ENCODE measurements around the gene JAKMIP3. TPM values are rescaled to one million over a fixed set of nuclear protein-coding genes. Genes with fewer than 3 reads are reported as not detected.

The JAKMIP3 gene
- total and polyA plus RNA-seq, 4 experiments from 2014 or later = 0.03 to 0.36 (median 0.29) TPM; not detected in 1

GRCh38 chr10:132114953-132115520 lies 49.3 kb downstream of the JAKMIP3 start:
- no peaks in the 10 kb centered on the region for H3K4me1 Mint-ChIP-seq
- no peaks in the 10 kb centered on the region for H3K36me3 Mint-ChIP-seq
- POLR2A ChIA-PET (ENCODE audit: partially characterized antibody) = no interaction called here

More at GRCh38 chr10:132114953-132115520, 49.3 kb downstream of the JAKMIP3 start:
- H3K4me3 ChIP-seq (ENCODE audit: low read length in 2 of 2) = no peak overlapping the region
- Mint-ChIP-seq H3K27me3 (peaks cover 4 to 5% of the 10 kb centered on the region in 2 donors), H3K27ac (no peak overlapping the region), H3K4me3 (no peak overlapping the region), H3K9me3 (peaks cover 0 to 3% (median 0%) of the 10 kb centered on the region in 8 donors)
- CTCF ChIA-PET (ENCODE audit: partially characterized antibody) = no interaction called here
- H3K36me3 ChIP-seq (ENCODE audit: insufficient read depth, low read length) = no peaks in the 10 kb centered on the region
- intact Hi-C loops (cut with micrococcal nuclease) = no loop called here
- H3K9me3 ChIP-seq (ENCODE audit: control insufficient read depth in 1 of 2, low read length in 2 of 2) = no peaks in the 10 kb centered on the region
- DNase-seq = no peak
- H3K27me3 ChIP-seq (ENCODE audit: insufficient read depth, low read length) = no peaks in the 10 kb centered on the region
- H3K4me1 ChIP-seq (ENCODE audit: insufficient read depth, low read length) = no peaks in the 10 kb centered on the region
- no peak overlapping the region for H3K27ac ChIP-seq (ENCODE audit: low read depth, low read length)

Other genes starting within 250 kb of the JAKMIP3 start
- 10 to 100 TPM; 47.2 to 49.2 TPM for gene PPP2R2D, start 164.9 kb upstream of the JAKMIP3 start, total RNA-seq
- gene PPP2R2D, start 164.9 kb upstream of the JAKMIP3 start, polyA plus RNA-seq = 10 to 100 TPM; 25.7 to 36.2 TPM
- 10 to 100 TPM; 29.8 to 31.7 TPM for gene BNIP3, start 84.0 kb upstream of the JAKMIP3 start, total RNA-seq
- 10 to 100 TPM; 33.6 to 37.0 TPM for gene BNIP3, start 84.0 kb upstream of the JAKMIP3 start, polyA plus RNA-seq
- 1 to 10 TPM in 1 of 2 experiments, under 1 TPM in 1; 0.58 to 1.8 TPM for gene DPYSL4, start 121.0 kb downstream of the JAKMIP3 start, total RNA-seq
- gene DPYSL4, start 121.0 kb downstream of the JAKMIP3 start, polyA plus RNA-seq = under 1 TPM; 0.21 to 0.24 TPM
- 10 to 100 TPM; 12.8 to 14.7 TPM for gene STK32C, start 242.0 kb downstream of the JAKMIP3 start, total RNA-seq
- gene STK32C, start 242.0 kb downstream of the JAKMIP3 start, polyA plus RNA-seq = 1 to 10 TPM; 7.5 to 8.5 TPM